HepG2 (cell line): ENCODE measurements around the gene ICE1. TPM values are rescaled to one million over a fixed set of nuclear protein-coding genes. Genes with fewer than 3 reads are reported as not detected.

ENCODE experiments used
- ATAC-seq: fragments of 200-7000 bp; cut with Tn5 transposase; 3 replicates; pipeline ENCODE4 v1.9.1; 2020; ENCODE audit warnings: mild to moderate bottlenecking, moderate library complexity
- BruUV-seq: library from RNA; stranded (reverse); fragments of 400-500 nt; replicated peaks from 2 replicates; lab custom pipeline; 2021; lab: Mats Ljungman, UMichigan
- CTCF ChIA-PET: fragments of 300-600 bp; formaldehyde crosslinking; extraction: SDS; loops from one replicate; lab custom pipeline; 2021; ENCODE audit warnings: low total read pairs, inconsistent platforms, low intra/inter-chr PET ratio; lab: Yijun Ruan, JAX
- POLR2A ChIA-PET: fragments of 350-600 bp; sonication (Branson Sonifier 250); formaldehyde crosslinking; loops from one replicate; lab custom pipeline; 2020; ENCODE audit warnings: antibody characterized with exemption, inconsistent platforms; lab: Yijun Ruan, JAX
- DNase-seq: peaks from one replicate; pipeline ENCODE4 v3.0.0-alpha.2; 2015; ENCODE audit warnings: low spot score
- FAIRE-seq: peaks from 3 replicates; lab custom pipeline; 2011; peaks lifted over from hg19 to GRCh38; lab: Jason Lieb, UNC
- H2AFZ ChIP-seq: one replicate; pipeline ENCODE4 v1.6.1; 2011; ENCODE audit warnings: low read length, inconsistent platforms
- H3K27ac ChIP-seq: fragments of 300-600 bp; 3 replicates; pipeline ENCODE4 v1.8.0; 2011; ENCODE audit warnings: mixed run types, mild to moderate bottlenecking, mixed read lengths, low read length, inconsistent platforms; ENCODE audit not compliant: insufficient read depth; ENCODE audit errors: extremely low read length
- H3K27me3 ChIP-seq, 2 experiments: fragments of 200-600 bp in 1 of 2; 2 replicates in 1 of 2; 3 replicates in 1 of 2; pipeline versions ENCODE4 v1.6.0 to v1.8.0; 2011; ENCODE audit warnings: low read length in 2 of 2, mild to moderate bottlenecking in 2 of 2, moderate library complexity in 2 of 2, inconsistent platforms in 1 of 2; ENCODE audit not compliant: insufficient read depth in 2 of 2, control insufficient read depth in 1 of 2
- H3K36me3 ChIP-seq, 2 experiments: fragments of 200-600 bp in 1 of 2; replicated peaks in 1 of 2; 2 replicates in 1 of 2; 3 replicates in 1 of 2; pipeline versions ENCODE4 v1.5.1 to v1.8.0; 2011; ENCODE audit warnings: low read length in 2 of 2, inconsistent platforms in 1 of 2; ENCODE audit not compliant: insufficient read depth in 2 of 2, control insufficient read depth in 1 of 2
- H3K4me1 ChIP-seq: 2 replicates; pipeline ENCODE4 v1.5.1; 2012; ENCODE audit warnings: low read length, inconsistent platforms; ENCODE audit not compliant: insufficient read depth
- H3K4me2 ChIP-seq: 2 replicates; pipeline ENCODE4 v1.6.0; 2011; ENCODE audit warnings: low read depth, low read length, inconsistent platforms
- H3K4me3 ChIP-seq, 3 experiments: fragments of 200-600 bp in 1 of 3; sonication (generic), shearing (Covaris generic) in 1 of 3; replicated peaks in 1 of 3; 2 replicates each; pipeline ENCODE4 v1.5.1; 2011 to 2016; ENCODE audit warnings: low read length in 3 of 3, inconsistent platforms in 2 of 3, low read depth in 2 of 3, mild to moderate bottlenecking in 2 of 3, control low read depth in 1 of 3, mixed read lengths in 1 of 3; ENCODE audit not compliant: insufficient read depth in 1 of 3
- H3K79me2 ChIP-seq: one replicate; pipeline ENCODE4 v1.6.1; 2011; ENCODE audit warnings: low read length, inconsistent platforms; ENCODE audit not compliant: insufficient read depth
- H3K9ac ChIP-seq: 2 replicates; pipeline ENCODE4 v1.6.0; 2011; ENCODE audit warnings: mild to moderate bottlenecking, low read depth, low read length, inconsistent platforms; ENCODE audit not compliant: insufficient read depth
- H3K9me3 ChIP-seq: 2 replicates; pipeline ENCODE4 v1.5.1; 2012; ENCODE audit warnings: mild to moderate bottlenecking, low read length
- H4K20me1 ChIP-seq: 2 replicates; pipeline ENCODE4 v1.6.0; 2011; ENCODE audit warnings: inconsistent platforms, mild to moderate bottlenecking, low read length, moderate library complexity; ENCODE audit not compliant: insufficient read depth
- AFF4 ChIP-seq: sonication (generic); formaldehyde crosslinking; IDR thresholded peaks from 2 replicates; pipeline ENCODE4 v1.4.0; 2020; ENCODE audit warnings: missing genetic modification reagents
- ARNTL ChIP-seq: sonication (generic); formaldehyde crosslinking; IDR thresholded peaks from 2 replicates; pipeline ENCODE4 v1.4.0; 2020; ENCODE audit warnings: mild to moderate bottlenecking, missing genetic modification reagents
- MAFK ChIP-seq, 2 experiments: IDR thresholded peaks in 1 of 2; conservative IDR thresholded peaks in 1 of 2; 2 replicates each; pipeline ENCODE4 v1.6.1; 2011; ENCODE audit warnings: improper control_type of control experiment in 2 of 2, low read length in 2 of 2
- SUZ12 ChIP-seq: fragments of 150-350 bp; IDR thresholded peaks from 2 replicates; pipeline ENCODE4 v1.6.1; 2014; ENCODE audit warnings: low read depth, low read length
- THYN1 ChIP-seq: sonication (generic); formaldehyde crosslinking; IDR thresholded peaks from 2 replicates; pipeline ENCODE4 v1.8.1; 2023; ENCODE audit warnings: low read depth, mild to moderate bottlenecking, moderate library complexity, missing genetic modification reagents, borderline replicate concordance
- ZFP90 ChIP-seq: sonication (generic); formaldehyde crosslinking; IDR thresholded peaks from 2 replicates; pipeline ENCODE4 v1.8.0; 2022; ENCODE audit warnings: missing genetic modification reagents, mild to moderate bottlenecking, inconsistent platforms, borderline replicate concordance
- ZNF576 ChIP-seq: sonication (generic); formaldehyde crosslinking; IDR thresholded peaks from 2 replicates; pipeline ENCODE4 v1.4.0; 2020; ENCODE audit warnings: mild to moderate bottlenecking, missing genetic modification reagents
- ZSCAN12 ChIP-seq: sonication (generic); formaldehyde crosslinking; IDR thresholded peaks from 2 replicates; pipeline ENCODE4 v1.9.0; 2021; ENCODE audit warnings: mild to moderate bottlenecking, missing genetic modification reagents
- WGBS: methylation state at CpG from one replicate; pipeline ENCODE4 v1.1.6; 2017; ENCODE audit warnings: low lambda C conversion rate; 5-methylcytosine and 5-hydroxymethylcytosine counted together
- in situ Hi-C: cut with HindIII; loops from 2 replicates; pipeline ENCODE4 v1.10.0; 2017; ENCODE audit warnings: low pct_unique_long_range_greater_than_20kb; ENCODE audit not compliant: extremely low pct_ligation_motif_present
- intact Hi-C: fragments of 100-400 bp; cut with micrococcal nuclease; formaldehyde crosslinking; loops from one replicate; pipeline ENCODE4 v1.10.0; 2022; ENCODE audit not compliant: unreplicated experiment
- polyA plus RNA-seq, 8 experiments: library from polyadenylated mRNA; depleted of rRNA in 3 of 8; stranded (reverse) in 7 of 8; unstranded in 1 of 8; fragments of >200 nt; fragmentation: Illumina TruSeq in 4 of 8; extraction: Trizol in 4 of 8; gene quantifications; 2 replicates each; pipeline versions ENCODE4 v1.2.1 to v1.2.3, GENCODE V29; 2011 to 2016; ENCODE audit warnings: low read depth in 4 of 8, missing spikeins in 1 of 8, mixed read lengths in 1 of 8; ENCODE audit not compliant: insufficient read depth in 1 of 8
- total RNA-seq, 5 experiments: library from RNA; depleted of rRNA; stranded (reverse); fragments of >200 nt; fragmentation: Illumina TruSeq; extraction: Trizol; gene quantifications; 2 replicates each; pipeline ENCODE4 v1.2.3, GENCODE V29; 2016; ENCODE audit warnings: low read depth in 1 of 5

ICE1 gene
- total and polyA plus RNA-seq, 2 of the 13 experiments (the other 11 are each of a cell fraction or from before 2014, with no cell fraction given): 9.1 to 27.6 TPM

GRCh38 chr5:5403741-5404140, 18.7 kb upstream of the ICE1 start:
- Histone ChIP-seq H3K4me2 (no peak overlapping the region), H2AFZ (no peak overlapping the region), H3K9ac (no peak overlapping the region), H3K27me3 (no peaks in the 10 kb centered on the region), H3K4me1 (no peaks in the 10 kb centered on the region), H3K9me3 (peaks cover 5% of the 10 kb centered on the region; the same call in 1 of the 2 replicates), H4K20me1 (no peaks in the 10 kb centered on the region), H3K79me2 (no peaks in the 10 kb centered on the region), H3K36me3 (no peaks in the 10 kb centered on the region), H3K4me3 (no peak overlapping the region), H3K27ac (no peak overlapping the region)
- FAIRE-seq (no peak), ATAC-seq (no peak), DNase-seq (no peak)
- BruUV-seq: no TSS peak
- ChIA-PET CTCF (no interaction called here), POLR2A (no interaction called here)
- intact Hi-C loops: no loop called here
- WGBS: 41% methylated on average over 4 of the region's 4 CpGs
- no peak for TF ChIP-seq THYN1 (CRISPR knock-in tag)
- no peak for TF ChIP-seq ZFP90 (CRISPR knock-in tag)
- no peak for TF ChIP-seq ZSCAN12 (CRISPR knock-in tag)
- TF ChIP-seq ARNTL (CRISPR knock-in tag): no peak
- TF ChIP-seq MAFK (conservative IDR thresholded peaks at IDR 0.05 in 1 of 2, IDR thresholded peaks at IDR 0.05 in 1 of 2; ENCODE audit: low read length in 2 of 2): no peak
- no peak for TF ChIP-seq SUZ12
- no peak for TF ChIP-seq AFF4
- no peak for TF ChIP-seq ZNF576 (CRISPR knock-in tag)
- in situ Hi-C loops: loop anchor here (25.0 kb wide), 1 partner anchor 266 kb away; the partner anchor contains the start of gene ADAMTS16
